Colonic mucosa (tissue), 4 donors: ENCODE measurements around the gene CLSTN1. TPM values are rescaled to one million over a fixed set of nuclear protein-coding genes. Genes with fewer than 3 reads are reported as not detected.

Source experiments
- DNase-seq: peaks from one replicate; pipeline ENCODE4 v3.0.0-alpha.2; 2020
- H3K27ac ChIP-seq: fragments of 200-600 bp; one replicate; pipeline ENCODE4 v1.8.0; 2021
- H3K27me3 ChIP-seq: fragments of 200-600 bp; one replicate; pipeline ENCODE4 v1.8.0; 2021
- H3K36me3 ChIP-seq: fragments of 200-600 bp; one replicate; pipeline ENCODE4 v1.8.0; 2021
- H3K4me1 ChIP-seq: fragments of 200-600 bp; one replicate; pipeline ENCODE4 v1.8.0; 2021; ENCODE audit warnings: mild to moderate bottlenecking
- H3K4me3 ChIP-seq: fragments of 200-600 bp; one replicate; pipeline ENCODE4 v1.8.0; 2021
- H3K9ac ChIP-seq, 2 donors: one replicate each; pipeline ENCODE4 v1.7.0; 2013; ENCODE audit warnings: control low read depth in 2 of 2, low read depth in 2 of 2, low read length in 2 of 2
- H3K9me3 ChIP-seq: fragments of 200-600 bp; one replicate; pipeline ENCODE4 v1.8.0; 2021
- intact Hi-C: fragments of 100-400 bp; cut with DNase I; formaldehyde crosslinking; loops from one replicate; pipeline ENCODE4 v1.14.1; 2022
- total RNA-seq, 2 donors: library from RNA; stranded (reverse); fragmentation: NEBNext Ultra II Directional in 1 of 2; extraction: Animal tissue kit (Norgen Biotek cat#: 25700) in 1 of 2; gene quantifications; one replicate each; pipeline ENCODE4 v1.2.1, GENCODE V29; 2021
- TF ChIP-seq, protein P1 (sequence below): fragments of 200-600 bp; IDR thresholded peaks from one replicate; pipeline ENCODE4 v1.8.0; 2022; ENCODE audit warnings: antibody characterized with exemption, mild to moderate bottlenecking
- donor health status: healthy.
- donor health status: DM: no; HTN: no; CAD: no.
- donor health status: DM: no; HTN: no; CAD: no.

Gene CLSTN1
- total RNA-seq, 2 donors from 2014 or later = 215 to 226 TPM

DNA sequence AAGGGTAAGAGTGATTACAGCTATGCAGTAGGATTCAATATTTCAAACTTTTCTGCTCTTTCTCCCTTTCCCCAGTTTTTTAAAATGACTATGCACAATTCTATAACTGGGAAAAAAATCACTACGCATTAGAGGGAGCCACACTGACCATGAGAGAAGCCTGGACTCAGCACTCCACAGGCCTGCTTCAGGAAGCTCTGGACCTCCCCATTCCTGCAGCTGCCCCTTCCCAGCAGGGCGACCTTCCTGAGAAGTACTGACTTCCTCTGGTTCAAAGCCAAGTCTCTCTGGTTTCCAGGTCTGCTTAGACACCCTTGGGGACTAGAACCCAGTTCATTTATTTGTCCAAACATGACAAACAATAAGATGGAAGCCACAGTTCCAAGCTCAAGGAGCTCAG is 42.0 kb upstream of the CLSTN1 start:
- no peaks in the 10 kb centered on the region for H3K27me3 ChIP-seq
- H3K9me3 ChIP-seq = no peaks in the 10 kb centered on the region
- H3K9ac ChIP-seq = no peak overlapping the region
- H3K4me1 ChIP-seq = no peaks in the 10 kb centered on the region
- DNase-seq = no peak
- TF ChIP-seq, protein P1, sequence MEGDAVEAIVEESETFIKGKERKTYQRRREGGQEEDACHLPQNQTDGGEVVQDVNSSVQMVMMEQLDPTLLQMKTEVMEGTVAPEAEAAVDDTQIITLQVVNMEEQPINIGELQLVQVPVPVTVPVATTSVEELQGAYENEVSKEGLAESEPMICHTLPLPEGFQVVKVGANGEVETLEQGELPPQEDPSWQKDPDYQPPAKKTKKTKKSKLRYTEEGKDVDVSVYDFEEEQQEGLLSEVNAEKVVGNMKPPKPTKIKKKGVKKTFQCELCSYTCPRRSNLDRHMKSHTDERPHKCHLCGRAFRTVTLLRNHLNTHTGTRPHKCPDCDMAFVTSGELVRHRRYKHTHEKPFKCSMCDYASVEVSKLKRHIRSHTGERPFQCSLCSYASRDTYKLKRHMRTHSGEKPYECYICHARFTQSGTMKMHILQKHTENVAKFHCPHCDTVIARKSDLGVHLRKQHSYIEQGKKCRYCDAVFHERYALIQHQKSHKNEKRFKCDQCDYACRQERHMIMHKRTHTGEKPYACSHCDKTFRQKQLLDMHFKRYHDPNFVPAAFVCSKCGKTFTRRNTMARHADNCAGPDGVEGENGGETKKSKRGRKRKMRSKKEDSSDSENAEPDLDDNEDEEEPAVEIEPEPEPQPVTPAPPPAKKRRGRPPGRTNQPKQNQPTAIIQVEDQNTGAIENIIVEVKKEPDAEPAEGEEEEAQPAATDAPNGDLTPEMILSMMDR = no peak
- H3K27ac ChIP-seq = no peak overlapping the region
- no peak overlapping the region for H3K4me3 ChIP-seq
- no peaks in the 10 kb centered on the region for H3K36me3 ChIP-seq
- intact Hi-C loops = loop anchor here (2.0 to 5.0 kb wide), 3 partner anchors 81 to 239 kb away; no protein-coding TSS in a partner anchor

DNA sequence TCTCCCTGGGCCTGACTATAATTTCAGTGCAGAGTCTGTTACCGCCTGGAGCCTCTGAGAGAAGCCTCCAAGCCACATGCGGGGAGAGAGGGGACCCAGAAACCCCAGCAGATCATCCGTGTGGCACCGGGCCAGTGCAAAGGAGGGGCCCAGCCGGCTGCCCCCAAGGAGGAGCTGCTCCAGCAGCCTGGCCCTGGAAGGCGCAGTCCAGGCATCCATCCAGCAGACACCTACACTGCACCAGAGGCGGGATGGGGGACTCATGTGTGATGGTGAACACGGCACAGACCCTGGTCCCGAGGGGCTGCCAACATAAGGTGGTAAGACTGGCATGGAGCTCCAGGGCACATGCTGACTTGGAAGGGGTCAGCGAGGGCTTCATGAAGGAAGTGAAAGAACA is 39.6 kb upstream of the CLSTN1 start:
- DNase-seq = no peak
- Histone ChIP-seq H3K9me3 (no peaks in the 10 kb centered on the region), H3K4me3 (no peak overlapping the region), H3K36me3 (no peaks in the 10 kb centered on the region), H3K4me1 (no peaks in the 10 kb centered on the region), H3K9ac (no peak overlapping the region), H3K27me3 (no peaks in the 10 kb centered on the region), H3K27ac (no peak overlapping the region)
- TF ChIP-seq, protein P1 = no peak
- intact Hi-C loops = no loop called here

DNA sequence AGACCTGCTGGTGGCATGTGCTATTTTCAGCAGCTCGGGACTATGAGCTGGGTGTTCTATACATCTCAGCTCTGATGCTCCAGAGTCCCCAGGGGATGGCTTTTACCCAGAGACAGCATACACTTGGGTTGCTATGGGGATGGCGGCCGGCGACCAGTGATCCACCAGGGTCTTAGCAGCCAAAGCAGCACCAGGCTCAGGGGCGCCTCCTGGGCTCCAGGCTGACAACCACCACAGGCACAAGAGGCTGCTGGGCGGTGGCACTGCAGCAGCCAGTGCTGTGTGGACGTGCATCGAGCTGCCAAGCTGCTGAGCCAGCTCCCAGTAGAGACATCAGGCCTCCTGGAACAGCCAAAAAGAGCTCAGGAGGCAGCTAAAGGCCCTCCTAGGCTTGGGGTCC is 37.6 kb upstream of the CLSTN1 start:
- TF ChIP-seq, protein P1 = no peak
- Histone ChIP-seq H3K4me3 (no peak overlapping the region), H3K9me3 (no peaks in the 10 kb centered on the region), H3K27ac (no peak overlapping the region), H3K4me1 (no peaks in the 10 kb centered on the region), H3K27me3 (no peaks in the 10 kb centered on the region), H3K36me3 (no peaks in the 10 kb centered on the region), H3K9ac (no peak overlapping the region)
- no peak for DNase-seq
- intact Hi-C loops = no loop called here

DNA sequence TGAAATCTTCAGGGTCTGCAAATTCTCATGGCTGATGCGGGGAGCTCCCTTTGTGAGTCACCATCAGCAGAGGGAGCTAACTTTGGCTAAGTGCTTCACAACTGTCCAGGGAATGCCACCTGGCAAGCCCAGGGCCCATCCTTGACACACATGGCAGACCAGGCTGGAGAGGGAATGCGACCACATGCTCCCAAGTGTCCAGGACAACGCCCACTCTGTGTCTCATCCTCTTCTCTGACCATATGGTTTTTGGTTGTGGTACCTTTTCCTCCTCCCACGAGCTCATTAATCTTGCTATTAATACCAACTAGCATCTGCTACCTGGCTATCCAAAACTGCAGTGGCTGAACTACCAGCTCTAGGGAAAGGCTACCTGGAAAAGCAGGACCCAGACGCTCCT is 37.1 kb upstream of the CLSTN1 start:
- H3K9me3 ChIP-seq = no peaks in the 10 kb centered on the region
- H3K4me1 ChIP-seq = no peaks in the 10 kb centered on the region
- no peak overlapping the region for H3K27ac ChIP-seq
- no peak for DNase-seq
- no peak overlapping the region for H3K9ac ChIP-seq
- no peak overlapping the region for H3K4me3 ChIP-seq
- no peaks in the 10 kb centered on the region for H3K36me3 ChIP-seq
- TF ChIP-seq, protein P1 = no peak
- H3K27me3 ChIP-seq = no peaks in the 10 kb centered on the region
- intact Hi-C loops = no loop called here

DNA sequence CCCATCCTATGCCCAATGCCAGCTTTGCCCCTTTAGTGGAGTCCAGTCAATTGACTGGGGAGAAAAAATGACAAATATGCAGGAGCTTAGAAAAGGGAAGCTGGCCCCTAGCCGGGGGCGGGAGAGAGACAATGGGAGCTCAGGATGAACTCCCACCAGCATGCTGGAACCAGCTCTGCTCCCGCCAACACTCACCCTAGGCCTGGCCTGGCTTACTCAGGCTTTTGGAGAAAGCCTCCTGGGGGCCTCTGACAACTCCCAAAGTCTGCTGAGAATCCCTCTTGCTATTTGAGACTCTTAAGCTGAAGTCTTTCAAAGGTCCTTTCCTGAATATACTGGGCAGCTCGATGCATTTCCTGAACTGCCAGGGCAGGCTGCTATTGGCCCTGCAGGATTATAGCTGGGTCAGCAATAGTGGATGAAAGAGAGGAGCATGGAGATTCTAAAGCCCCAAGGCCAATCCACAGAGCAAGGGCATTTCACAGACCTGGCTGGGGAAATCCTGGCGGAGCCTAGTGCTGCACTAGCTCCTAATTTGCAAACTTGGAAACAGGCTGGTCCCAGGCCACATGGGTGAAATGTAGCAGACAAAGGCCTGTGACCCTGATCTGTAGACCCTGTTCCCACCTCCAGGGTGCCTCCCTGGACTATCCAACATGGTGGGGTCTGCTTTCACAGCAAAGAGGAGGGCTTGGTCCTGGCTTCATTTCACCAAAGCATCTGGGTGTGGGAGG is 35.7 kb upstream of the CLSTN1 start:
- intact Hi-C loops = no loop called here
- TF ChIP-seq, protein P1 = no peak
- no peak overlapping the region for H3K9ac ChIP-seq
- H3K9me3 ChIP-seq = no peaks in the 10 kb centered on the region
- H3K27me3 ChIP-seq = no peaks in the 10 kb centered on the region
- no peak for DNase-seq
- no peaks in the 10 kb centered on the region for H3K36me3 ChIP-seq
- no peak overlapping the region for H3K4me3 ChIP-seq
- no peak overlapping the region for H3K27ac ChIP-seq
- H3K4me1 ChIP-seq = no peaks in the 10 kb centered on the region
